Stimulated activated CD8-positive, alpha-beta memory T cell treated with anti-CD3 and anti-CD28 coated beads, Interleukin-7, amount 100 ng/mL, for 48 hours (primary cell): ENCODE results near the gene VIPR1.
"Not testable (repeated sequence)": the region's sequence is repeated elsewhere in the genome, so short reads cannot be mapped to it uniquely, and the experiment has no call there.

ENCODE experiments used
- DNase-seq, 2 donors: peaks; one replicate each; pipeline ENCODE4 v3.0.0-alpha.2; 2020; ENCODE audit warnings: low read depth in 1 of 2; ENCODE audit errors: extremely low read depth in 1 of 2

VIPR1 gene

DNA sequence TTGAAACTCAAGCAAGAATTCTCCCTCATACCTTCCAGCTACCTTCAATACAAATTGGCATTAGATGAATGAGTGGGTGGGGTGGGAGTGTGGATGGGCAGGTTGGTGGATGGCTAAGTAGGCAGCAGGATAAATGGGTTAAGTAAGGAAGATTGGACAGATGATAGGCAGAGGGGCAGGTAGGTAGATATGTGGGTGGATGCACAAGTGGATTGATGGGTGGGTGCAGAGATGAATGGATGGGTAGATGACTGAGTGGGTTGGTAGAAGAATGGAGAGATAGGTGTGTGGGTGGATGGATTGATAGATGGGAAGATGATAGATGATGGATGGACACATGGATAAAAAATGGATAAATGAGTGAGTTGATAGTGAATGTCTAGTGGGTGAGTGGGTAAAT, 27.6 kb downstream of the VIPR1 start:
- DNase-seq = no peak

DNA sequence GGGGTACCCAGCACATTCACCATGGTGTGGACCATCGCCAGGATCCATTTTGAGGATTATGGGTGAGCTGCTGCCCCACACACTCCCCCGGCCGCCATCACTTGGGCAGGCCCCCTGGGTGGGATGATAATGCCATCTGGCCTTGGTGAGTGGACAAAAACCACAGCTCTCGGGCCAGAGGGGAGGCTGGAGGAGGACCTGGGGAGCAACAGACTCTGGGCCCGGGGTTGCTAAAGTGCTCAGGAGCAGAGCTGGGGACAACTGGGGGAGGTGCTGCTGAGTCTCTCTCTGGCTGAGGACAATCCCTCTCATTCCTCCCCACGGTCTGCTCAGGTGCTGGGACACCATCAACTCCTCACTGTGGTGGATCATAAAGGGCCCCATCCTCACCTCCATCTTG, 29.0 kb downstream of the VIPR1 start:
- no peak for DNase-seq

DNA sequence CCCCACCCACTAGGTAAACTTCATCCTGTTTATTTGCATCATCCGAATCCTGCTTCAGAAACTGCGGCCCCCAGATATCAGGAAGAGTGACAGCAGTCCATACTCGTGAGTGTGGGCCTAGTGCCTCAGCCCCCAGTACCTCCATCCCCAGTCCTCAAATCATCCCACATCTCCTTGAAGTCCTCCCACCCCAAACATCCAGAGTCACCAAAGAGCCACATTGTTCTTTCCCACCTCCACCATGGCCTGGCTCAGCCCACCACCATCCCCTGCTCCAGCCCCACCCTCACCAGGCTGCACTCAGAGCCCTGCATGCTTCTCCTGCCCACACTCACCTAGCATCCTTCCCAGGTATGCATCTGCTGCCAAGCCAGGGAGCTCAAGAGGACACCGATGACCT, 29.8 kb downstream of the VIPR1 start:
- DNase-seq = no peak

DNA sequence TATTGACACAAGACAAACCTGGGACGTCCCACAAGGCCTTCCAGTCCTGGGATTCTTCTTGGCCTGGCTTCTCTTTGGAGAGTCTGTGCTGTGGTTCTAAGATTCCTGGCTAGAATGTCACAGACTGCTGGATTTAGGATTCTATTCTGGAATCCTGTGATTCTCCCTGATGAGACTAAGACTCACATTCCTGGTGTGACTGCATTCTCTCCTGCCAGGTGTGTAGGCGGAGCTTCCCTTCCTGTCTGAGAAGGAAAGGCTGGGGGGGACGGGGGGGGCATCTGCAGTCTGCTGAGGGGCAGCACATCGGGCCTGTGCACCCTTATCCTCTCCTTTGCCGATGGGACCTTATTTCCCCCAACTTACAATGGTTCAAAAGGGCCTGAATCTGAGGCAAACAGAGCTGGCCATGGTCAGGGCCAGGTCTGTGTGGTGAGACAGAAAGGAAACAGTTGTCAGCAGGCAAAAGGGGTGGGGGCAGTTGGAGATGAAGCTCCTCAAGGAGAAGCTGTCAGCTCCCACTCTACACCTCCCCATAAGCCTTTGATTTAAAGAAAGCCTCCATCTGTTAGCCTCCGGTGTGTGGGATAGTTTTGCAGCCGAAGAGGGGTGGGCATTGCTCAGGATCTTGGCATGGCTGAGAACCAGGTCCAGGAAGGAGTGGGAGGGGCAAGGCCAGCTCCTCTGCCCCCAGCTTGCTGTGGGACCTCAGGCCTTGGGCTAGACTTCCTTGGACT, 30.9 kb downstream of the VIPR1 start:
- no peak for DNase-seq

DNA sequence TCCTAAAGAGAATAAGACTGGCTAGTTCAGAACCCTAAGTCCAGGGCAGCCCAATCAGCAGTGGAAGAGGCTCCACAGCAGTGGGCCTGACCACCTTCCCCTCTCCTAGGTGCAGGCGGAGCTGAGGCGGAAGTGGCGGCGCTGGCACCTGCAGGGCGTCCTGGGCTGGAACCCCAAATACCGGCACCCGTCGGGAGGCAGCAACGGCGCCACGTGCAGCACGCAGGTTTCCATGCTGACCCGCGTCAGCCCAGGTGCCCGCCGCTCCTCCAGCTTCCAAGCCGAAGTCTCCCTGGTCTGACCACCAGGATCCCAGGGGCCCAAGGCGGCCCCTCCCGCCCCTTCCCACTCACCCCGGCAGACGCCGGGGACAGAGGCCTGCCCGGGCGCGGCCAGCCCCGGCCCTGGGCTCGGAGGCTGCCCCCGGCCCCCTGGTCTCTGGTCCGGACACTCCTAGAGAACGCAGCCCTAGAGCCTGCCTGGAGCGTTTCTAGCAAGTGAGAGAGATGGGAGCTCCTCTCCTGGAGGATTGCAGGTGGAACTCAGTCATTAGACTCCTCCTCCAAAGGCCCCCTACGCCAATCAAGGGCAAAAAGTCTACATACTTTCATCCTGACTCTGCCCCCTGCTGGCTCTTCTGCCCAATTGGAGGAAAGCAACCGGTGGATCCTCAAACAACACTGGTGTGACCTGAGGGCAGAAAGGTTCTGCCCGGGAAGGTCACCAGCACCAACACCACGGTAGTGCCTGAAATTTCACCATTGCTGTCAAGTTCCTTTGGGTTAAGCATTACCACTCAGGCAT, 33.7 kb downstream of the VIPR1 start:
- peak in 1 of 2 donors; percentile 20 for DNase-seq

DNA sequence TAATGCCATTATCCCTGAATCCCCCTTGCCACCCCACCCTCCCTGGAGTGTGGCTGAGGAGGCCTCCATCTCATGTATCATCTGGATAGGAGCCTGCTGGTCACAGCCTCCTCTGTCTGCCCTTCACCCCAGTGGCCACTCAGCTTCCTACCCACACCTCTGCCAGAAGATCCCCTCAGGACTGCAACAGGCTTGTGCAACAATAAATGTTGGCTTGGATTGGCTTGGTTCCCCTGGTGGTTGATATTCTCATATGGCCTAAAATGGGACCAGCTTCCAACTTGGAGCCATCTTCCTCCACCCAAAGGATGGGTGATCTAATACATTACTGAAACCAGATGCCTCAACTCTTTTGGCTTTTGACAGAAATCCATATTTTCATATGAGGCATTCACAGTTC, 34.9 kb downstream of the VIPR1 start:
- no peak for DNase-seq

DNA sequence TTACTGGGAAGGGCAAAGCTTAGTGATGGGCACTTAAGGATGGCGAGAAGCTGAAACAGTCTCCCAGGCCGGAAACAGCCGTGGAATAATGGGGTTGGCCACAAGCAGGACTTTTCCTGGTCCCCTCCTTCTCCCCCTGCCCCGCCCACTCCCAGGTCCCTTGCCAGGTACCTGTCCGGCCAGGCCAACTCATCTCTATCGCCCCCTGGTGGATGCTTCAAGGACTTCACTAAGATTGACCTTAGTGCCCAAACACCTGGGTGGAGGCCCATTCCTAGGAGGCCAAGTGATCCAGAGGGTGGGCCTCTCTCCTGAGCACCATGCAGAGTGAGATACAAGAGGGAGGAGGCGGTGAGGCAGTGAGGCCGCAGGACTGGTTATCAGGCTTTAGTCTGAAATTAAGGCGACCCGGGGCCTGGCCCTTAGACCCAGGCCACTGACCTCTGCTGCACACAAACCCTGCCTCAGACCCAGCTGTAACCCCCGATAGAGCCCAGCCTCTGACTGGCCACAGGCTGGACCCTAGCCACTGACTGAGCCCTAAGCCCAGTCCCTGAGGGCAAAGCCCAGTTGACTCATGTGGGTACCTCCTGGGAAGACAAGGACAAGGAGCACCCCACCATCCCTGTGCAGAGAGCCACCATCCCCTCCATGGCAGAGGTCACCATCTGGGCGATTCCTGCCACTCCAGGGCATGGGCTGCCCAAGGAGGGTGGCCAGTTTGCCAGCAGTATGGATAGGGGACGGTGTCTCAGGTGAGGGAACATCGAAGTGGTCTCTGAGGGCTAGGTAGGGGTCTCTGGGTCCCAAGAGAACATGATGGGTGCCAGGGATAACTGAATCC, 37.6 kb downstream of the VIPR1 start:
- peak; percentile 27 to 43 for DNase-seq

DNA sequence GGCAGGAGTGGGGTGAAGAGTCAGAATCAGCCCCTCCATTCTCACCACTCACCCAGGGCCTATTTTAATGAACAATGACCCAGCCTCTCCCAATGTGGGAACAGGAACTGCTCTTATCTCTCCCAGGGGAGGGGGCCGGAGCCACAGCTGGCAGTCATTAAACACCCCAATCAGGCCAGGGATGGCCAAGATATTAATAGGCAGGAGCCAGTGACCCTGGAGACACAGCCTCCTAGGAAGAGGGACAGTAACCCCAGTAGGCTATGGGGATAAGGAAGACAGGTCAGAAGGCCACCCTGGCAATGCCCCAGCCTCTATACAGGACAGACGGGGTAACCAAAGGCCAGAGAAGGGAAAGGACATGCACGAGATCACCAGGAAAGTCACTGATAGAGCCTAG, 38.6 kb downstream of the VIPR1 start:
- no peak for DNase-seq

DNA sequence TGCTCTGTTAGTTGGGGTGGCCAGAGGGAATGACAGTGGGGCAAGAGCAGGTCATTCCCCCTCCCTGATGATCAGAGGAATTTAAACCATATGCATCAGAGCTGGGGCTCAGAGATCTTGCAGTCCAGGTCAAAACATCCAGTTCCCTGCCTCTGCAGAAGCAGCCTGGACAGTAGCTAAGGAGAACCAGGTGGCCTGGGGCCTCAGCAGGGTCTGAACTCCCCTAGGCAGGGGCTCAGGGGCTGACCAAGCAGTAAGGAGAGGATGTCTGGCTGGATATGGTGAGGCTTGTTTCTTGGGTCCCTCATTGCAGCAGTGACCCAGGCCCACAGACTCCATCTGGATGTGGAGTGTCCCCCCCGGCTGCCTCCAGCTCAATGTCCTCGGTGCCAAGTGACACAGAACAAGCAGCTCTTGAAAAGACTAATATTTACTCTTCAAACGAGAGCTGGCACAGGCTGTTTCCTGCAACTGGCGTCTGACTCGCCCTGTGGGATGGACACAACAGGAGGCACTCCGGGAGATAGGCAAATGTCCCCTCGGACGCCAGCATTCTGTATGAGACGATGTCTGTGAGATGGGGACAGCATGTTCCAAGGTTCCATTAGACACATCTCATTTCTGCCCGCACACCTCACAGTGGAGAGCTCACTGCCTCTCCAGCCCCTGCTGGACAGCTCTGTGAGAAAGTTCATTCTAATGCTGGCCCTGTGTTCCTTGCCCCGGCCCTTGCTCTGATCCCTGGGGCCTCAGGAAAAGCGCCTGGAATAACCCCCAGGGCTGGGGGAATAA, 42.2 kb downstream of the VIPR1 start:
- DNase-seq = no peak

DNA sequence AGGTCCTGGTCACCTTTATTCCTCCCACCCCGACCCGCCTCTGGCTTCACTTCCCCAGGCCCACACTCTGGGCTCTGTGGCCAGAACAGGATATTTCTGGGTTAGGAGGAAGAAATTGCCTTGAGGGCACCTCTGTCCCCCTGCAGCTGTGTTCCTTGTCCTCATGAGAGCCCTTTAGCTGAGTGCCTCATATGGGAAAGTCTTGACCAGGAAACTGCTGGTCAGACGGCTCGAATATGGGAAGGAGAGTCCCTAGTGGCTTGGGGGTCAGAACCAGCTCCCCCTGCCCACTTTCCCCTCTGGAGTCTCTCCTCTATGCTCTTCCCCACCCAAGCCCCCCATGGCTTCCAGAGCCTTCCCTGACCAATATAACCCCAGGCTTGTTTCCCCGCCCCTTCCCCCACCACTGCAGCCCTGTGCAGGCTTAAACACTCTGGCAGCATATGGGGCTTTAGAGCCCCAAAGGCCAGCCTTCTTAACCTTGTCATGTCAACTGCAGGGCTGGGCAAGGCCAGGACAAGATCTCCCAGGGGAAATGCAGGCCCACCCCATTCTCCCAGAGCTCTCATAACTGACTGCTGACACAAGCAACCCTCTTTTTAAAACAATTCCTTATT, 42.9 kb downstream of the VIPR1 start:
- DNase-seq = no peak

DNA sequence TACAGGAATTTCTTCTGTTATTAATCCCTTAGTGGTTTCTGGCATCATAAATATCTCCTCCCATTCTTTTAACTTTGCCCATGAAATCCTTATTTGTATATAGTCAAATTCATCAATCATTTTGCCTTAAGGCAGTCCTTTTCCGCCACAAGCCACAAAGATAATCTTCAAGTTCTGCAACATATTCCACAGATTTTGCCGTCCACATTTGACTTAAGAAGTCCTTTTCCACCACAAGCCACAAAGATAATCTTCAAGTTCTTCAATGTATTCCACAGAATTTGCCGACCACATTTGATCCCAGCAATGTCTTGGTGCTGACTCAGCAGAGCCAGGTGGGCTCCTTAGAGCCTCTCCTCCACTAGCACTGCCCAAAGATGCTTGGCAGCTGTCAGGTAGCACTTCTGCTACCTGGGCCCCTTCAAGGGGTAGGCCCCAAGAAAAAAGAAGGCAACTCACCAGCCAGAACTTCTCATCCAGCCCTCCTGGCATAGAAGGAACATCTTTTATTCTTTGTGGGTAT, 44.3 kb downstream of the VIPR1 start:
- DNase-seq = no peak

DNA sequence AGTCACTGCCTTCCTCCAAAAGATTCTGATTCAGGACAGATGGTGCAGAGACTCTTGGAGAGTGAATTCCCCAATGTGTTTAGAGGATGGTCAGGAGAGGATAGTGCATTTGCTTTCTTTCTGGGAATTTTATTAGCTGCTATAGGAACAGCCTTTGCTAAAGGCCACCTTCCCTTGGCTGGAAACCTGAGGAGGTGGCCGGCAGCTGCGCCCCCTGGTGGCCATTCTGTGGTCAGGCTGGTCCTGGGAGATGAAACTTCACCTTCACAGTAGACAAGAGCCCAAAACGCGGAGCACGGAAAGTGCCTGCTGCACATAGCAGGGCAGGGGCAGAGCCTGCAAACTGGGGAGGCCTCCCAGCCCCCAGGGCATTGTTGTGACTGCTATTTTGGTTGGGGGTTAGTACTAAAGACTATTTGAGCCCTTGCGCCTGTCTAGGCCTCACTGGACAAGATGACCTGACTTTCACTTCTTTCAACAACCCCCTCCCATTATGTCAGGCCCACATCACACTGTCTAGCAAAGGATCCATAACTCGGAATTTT, 45.0 kb downstream of the VIPR1 start:
- peak in 1 of 2 donors; percentile 16 for DNase-seq

DNA sequence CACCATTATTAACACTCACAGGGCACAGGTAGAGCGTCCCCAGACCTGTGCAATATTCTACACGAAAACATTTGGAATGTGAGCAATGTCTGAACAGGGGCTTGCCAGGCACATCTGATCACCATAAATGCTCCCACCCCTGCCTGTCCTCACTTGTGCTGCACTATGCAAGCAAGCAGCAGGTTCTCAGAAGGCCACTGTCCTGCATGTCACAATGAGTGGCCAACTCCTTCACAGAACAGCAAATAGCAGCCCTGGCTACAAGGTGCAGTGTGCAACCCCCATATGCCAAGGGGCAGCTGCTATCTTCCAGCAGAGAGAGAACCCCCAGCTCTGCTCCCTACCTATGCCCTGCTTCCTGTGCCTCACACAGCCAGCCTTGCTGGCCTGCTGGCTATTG, 46.7 kb downstream of the VIPR1 start:
- DNase-seq = no peak

DNA sequence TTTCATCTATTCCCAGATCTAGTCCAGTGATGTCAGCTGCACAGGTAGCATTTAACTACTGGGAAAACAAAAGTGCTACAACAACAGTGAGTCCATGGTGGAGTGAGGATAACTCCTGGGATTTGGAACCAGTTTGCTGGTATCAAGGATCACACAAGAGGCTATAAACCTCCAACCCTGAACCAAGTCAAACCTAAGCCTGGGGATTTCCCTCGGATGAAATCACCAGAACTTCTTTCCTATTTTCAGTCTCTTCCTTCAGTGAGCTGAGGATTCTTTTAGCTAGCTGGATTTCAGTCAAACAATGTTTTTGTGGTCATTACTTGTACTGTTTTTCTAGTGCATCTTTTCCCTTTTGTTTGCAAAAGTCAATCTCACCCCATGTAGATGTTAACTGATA, 47.8 kb downstream of the VIPR1 start:
- no peak for DNase-seq

DNA sequence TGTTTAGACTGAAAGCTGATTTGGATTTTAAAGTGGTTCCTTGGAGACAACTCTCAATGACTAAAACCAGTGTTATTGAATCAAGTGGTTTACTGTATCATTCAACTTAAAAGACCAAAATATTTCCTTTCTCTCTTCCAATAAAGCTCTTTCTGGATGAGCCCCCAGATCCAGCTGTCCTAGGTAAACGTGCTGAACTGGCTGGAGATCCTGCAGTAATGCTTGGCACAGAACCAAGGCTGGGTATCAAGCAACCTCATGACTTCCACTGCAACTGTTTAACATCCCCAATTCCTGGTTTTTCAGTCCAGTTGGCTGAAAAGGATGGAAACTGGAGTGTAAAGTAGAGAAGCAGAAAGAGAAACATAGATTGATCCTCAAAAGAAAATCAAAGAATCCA, 50.4 kb downstream of the VIPR1 start:
- no peak for DNase-seq

DNA sequence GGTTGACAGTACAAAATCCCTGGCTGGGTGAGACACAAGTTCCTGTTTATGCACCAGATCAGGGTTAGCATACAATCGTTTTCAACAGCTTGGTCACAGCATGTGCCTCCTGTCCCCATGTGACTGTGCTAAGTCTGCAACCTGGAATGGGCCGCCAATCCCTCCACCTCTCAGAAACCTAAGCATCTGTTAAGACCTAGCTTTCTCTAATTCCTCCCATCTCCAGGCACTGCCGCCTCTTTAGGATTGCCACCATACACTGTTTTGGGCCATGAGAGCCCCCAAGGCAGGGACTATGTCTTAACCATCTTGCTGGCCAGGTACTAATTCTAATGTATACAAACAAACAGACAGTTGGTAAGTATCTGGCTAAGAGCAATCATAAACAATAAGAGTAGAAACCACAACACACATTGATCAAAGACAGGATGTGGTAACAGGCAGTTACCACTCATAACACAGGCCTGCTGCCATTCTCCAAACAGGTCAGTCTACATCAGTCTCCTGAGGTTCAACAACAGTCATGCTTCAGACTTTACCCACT, 53.7 kb downstream of the VIPR1 start:
- no peak for DNase-seq

DNA sequence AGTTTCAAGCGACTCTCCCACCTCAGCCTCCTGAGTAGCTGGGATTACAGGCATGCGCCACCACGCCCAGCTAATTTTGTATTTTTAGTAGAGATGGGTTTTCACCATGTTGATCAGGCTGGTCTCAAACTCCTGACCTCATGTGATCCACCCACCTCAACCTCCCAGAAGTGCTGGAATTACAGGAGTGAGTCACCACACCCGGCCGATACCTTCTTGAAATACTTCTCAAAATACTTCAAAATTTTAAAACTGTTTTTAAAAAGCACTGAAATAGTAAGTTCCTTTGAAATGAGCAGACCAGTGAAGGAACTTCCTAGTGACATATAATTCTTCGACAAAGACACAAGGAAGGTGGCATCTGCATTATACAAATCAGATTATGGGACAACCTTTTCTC, 54.4 kb downstream of the VIPR1 start:
- DNase-seq = not testable (repeated sequence)

DNA sequence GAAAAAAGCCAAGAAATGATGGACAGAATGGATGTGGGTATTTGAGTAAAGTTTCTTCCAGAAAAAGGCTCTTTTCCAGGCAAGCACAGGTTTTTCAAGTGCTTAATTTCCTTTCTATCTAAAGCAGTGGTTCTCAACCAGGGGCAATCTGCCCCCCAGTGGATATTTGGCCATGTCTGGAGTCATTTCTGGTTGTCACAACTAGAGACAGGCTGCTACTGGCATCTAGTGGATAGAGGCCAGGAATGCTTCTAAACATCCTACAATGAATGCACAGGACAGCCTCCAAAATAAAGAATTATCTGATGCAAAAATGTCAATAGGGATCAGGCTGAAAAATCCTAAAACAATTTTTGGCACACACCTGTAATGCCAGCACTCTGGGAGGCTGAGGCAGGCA, 55.4 kb downstream of the VIPR1 start:
- DNase-seq = no peak
